HepG2 (cell line): Measurements from ENCODE around the gene MBLAC1. TPM values are rescaled to one million over a fixed set of nuclear protein-coding genes. Genes with fewer than 3 reads are reported as not detected.

Experiments
- ATF4 ChIP-seq, 2 experiments: fragments of 450-650 bp in 1 of 2; sonication (generic) in 1 of 2; formaldehyde crosslinking; IDR thresholded peaks; 2 replicates each; pipeline versions ENCODE4 v1.5.0 to v1.8.0; 2020 to 2022; ENCODE audit warnings: mild to moderate bottlenecking in 1 of 2, missing genetic modification reagents in 1 of 2
- CSRNP2 ChIP-seq: sonication (generic); formaldehyde crosslinking; conservative IDR thresholded peaks from 2 replicates; pipeline ENCODE4 v1.8.0; 2022; ENCODE audit warnings: low read depth, missing genetic modification reagents
- JUND ChIP-seq: sonication (generic); formaldehyde crosslinking; IDR thresholded peaks from 2 replicates; pipeline ENCODE4 v1.8.0; 2022; ENCODE audit warnings: mild to moderate bottlenecking, missing genetic modification reagents
- MNT ChIP-seq: fragments of 450-650 bp; IDR thresholded peaks from 2 replicates; pipeline ENCODE4 v1.6.1; 2016
- NR1H2 ChIP-seq: sonication (generic); formaldehyde crosslinking; IDR thresholded peaks from 2 replicates; pipeline ENCODE4 v1.8.1; 2022; ENCODE audit warnings: low read depth, missing genetic modification reagents, borderline replicate concordance
- PBX2 ChIP-seq: IDR thresholded peaks from 2 replicates; pipeline ENCODE4 v1.6.1; 2016; ENCODE audit warnings: control low read depth
- TP53 ChIP-seq: sonication (generic); formaldehyde crosslinking; conservative IDR thresholded peaks from 2 replicates; pipeline ENCODE4 v1.4.0; 2020; ENCODE audit warnings: missing genetic modification reagents
- ZNF280D ChIP-seq: sonication (generic); formaldehyde crosslinking; IDR thresholded peaks from 2 replicates; pipeline ENCODE4 v1.5.1; 2020; ENCODE audit warnings: mild to moderate bottlenecking, missing genetic modification reagents
- ZNF367 ChIP-seq: sonication (generic); formaldehyde crosslinking; IDR thresholded peaks from 2 replicates; pipeline ENCODE4 v1.4.0; 2020; ENCODE audit warnings: missing genetic modification reagents, borderline replicate concordance
- polyA plus RNA-seq, 8 experiments: library from polyadenylated mRNA; depleted of rRNA in 3 of 8; stranded (reverse) in 7 of 8; unstranded in 1 of 8; fragments of >200 nt; fragmentation: Illumina TruSeq in 4 of 8; extraction: Trizol in 4 of 8; gene quantifications; 2 replicates each; pipeline versions ENCODE4 v1.2.1 to v1.2.3, GENCODE V29; 2011 to 2016; ENCODE audit warnings: low read depth in 4 of 8, missing spikeins in 1 of 8, mixed read lengths in 1 of 8; ENCODE audit not compliant: insufficient read depth in 1 of 8
- total RNA-seq, 5 experiments: library from RNA; depleted of rRNA; stranded (reverse); fragments of >200 nt; fragmentation: Illumina TruSeq; extraction: Trizol; gene quantifications; 2 replicates each; pipeline ENCODE4 v1.2.3, GENCODE V29; 2016; ENCODE audit warnings: low read depth in 1 of 5
- TF ChIP-seq, protein P1 (sequence below): sonication (generic); formaldehyde crosslinking; IDR thresholded peaks from 2 replicates; pipeline ENCODE4 v1.4.0; 2020; ENCODE audit warnings: missing genetic modification reagents
- TF ChIP-seq, protein P2 (sequence below): sonication (generic); formaldehyde crosslinking; IDR thresholded peaks from 2 replicates; pipeline ENCODE4 v1.8.1; 2023; ENCODE audit warnings: mild to moderate bottlenecking, moderate library complexity, missing genetic modification reagents
- TF ChIP-seq, protein P3 (sequence below): sonication (generic); formaldehyde crosslinking; IDR thresholded peaks from 2 replicates; pipeline ENCODE4 v1.4.0; 2020; ENCODE audit warnings: missing genetic modification reagents

The MBLAC1 gene
- total and polyA plus RNA-seq, 2 of the 13 experiments (the other 11 are each of a cell fraction or from before 2014, with no cell fraction given), result 0.79 to 2.1 TPM

GRCh38 chr7:100177045-100178001 lies 50.6 kb downstream of the MBLAC1 start, which contains the start of the genes GPC2 and STAG3 (continued):
- TF ChIP-seq, protein P1, sequence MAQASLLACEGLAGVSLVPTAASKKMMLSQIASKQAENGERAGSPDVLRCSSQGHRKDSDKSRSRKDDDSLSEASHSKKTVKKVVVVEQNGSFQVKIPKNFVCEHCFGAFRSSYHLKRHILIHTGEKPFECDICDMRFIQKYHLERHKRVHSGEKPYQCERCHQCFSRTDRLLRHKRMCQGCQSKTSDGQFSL (CRISPR knock-in tag), result no peak
- no peak for TF ChIP-seq JUND (CRISPR knock-in tag)
- TF ChIP-seq TP53 (CRISPR knock-in tag), result no peak
- TF ChIP-seq NR1H2, result 0 out of 2 replicates have a peak, but pooled peaks have one; percentile 45
- no peak for TF ChIP-seq ATF4 (CRISPR knock-in tag; IDR thresholded peaks at IDR 0.05)
- TF ChIP-seq ZNF367 (CRISPR knock-in tag), result no peak
- TF ChIP-seq, protein P2, sequence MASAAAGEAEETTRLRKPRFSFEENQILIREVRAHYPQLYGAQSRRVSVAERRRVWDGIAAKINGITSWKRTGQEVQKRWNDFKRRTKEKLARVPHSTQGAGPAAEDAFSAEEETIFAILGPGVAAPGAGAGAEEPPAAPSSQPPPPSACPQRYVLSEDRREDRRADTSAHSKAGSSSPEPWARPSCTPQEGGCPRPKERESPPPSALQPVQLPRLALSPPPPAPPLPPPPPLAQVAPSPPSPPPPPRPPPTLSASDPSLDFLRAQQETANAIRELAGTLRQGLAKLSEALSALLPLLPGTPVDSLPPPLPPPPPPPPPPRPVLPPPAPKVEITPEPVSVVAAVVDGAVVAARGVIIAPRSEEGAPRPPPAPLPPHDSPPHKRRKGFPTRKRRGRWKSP (CRISPR knock-in tag), result 0 out of 2 replicates have a peak, but pooled peaks have one; percentile 38
- TF ChIP-seq PBX2 (CRISPR knock-in tag), result no peak
- no peak for TF ChIP-seq MNT
- no peak for TF ChIP-seq ZNF280D (CRISPR knock-in tag)
- TF ChIP-seq, protein P3, sequence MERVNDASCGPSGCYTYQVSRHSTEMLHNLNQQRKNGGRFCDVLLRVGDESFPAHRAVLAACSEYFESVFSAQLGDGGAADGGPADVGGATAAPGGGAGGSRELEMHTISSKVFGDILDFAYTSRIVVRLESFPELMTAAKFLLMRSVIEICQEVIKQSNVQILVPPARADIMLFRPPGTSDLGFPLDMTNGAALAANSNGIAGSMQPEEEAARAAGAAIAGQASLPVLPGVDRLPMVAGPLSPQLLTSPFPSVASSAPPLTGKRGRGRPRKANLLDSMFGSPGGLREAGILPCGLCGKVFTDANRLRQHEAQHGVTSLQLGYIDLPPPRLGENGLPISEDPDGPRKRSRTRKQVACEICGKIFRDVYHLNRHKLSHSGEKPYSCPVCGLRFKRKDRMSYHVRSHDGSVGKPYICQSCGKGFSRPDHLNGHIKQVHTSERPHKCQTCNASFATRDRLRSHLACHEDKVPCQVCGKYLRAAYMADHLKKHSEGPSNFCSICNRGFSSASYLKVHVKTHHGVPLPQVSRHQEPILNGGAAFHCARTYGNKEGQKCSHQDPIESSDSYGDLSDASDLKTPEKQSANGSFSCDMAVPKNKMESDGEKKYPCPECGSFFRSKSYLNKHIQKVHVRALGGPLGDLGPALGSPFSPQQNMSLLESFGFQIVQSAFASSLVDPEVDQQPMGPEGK (CRISPR knock-in tag), result no peak
- TF ChIP-seq CSRNP2 (CRISPR knock-in tag), result no peak
